GM19035 (cell line): ENCODE data around the gene CLSTN3.

Experiments used
- ATAC-seq: cut with Tn5 transposase; IDR thresholded peaks from one replicate; pipeline ENCODE4 v1.9.1; 2021; ENCODE audit not compliant: unreplicated experiment

CLSTN3 gene

DNA sequence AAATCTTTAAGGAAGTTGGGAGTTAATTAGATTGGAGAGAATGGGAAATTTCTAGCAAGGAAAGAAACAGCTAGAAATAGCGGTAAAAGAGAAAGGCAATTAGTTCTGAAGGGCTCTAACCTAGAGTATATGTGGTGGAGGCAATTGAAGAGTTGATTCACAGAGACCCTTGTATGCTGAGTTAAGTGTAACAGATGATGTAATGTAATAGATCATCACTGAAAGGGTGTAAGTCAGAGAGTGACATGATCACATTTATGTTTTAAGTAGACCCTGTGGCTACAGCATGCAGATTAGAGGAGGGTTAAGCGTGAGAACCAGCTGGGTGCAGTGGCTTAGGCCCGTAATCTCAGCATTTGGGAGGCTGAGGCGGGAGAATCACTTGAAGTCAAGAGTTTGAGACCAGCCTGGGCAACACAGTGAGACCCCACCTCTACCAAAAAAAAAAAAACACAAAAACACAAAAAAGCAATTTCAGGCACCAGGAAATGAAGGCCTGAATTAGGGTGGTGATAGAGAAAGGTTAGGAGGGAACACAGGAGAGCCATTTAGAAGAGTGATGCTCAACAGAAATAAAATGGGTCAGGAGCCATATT lies 4.4 kb upstream of the CLSTN3 start:
- no peak for ATAC-seq

DNA sequence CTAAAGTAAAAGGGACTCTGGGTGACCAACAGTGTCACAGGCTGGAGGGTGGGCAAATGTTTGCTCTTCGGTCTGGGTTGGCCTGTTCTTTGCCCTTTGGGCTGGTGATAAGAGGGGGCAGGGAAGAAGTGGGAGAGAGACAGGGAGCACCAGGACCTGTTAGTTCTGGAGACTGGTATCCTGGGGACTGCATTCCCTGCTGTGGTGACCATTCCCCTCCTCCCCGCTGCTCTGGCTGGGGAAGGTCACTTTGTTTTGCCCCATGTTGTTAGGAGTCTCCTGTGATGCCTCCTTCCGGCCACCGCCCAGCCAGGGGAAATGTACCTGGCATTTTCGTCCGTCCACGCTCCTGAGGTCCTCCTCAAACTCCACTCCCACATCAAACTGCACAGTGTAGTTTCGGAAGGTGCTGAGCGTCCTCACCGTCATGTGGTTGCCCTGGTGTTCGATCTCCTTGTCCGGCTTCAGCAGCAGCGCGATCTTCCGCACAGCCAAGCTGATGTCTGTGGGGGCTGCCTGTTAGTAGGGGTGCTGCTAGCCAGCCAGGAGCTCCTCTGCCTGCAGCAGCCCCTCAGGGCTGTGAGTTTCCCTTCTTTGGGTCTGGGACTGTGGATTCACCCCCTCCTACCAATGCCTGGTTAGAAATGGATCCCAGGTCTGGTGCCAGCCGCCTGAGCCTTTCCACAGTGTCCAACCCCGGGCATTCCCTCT lies 2.1 kb upstream of the CLSTN3 start:
- no peak for ATAC-seq

DNA sequence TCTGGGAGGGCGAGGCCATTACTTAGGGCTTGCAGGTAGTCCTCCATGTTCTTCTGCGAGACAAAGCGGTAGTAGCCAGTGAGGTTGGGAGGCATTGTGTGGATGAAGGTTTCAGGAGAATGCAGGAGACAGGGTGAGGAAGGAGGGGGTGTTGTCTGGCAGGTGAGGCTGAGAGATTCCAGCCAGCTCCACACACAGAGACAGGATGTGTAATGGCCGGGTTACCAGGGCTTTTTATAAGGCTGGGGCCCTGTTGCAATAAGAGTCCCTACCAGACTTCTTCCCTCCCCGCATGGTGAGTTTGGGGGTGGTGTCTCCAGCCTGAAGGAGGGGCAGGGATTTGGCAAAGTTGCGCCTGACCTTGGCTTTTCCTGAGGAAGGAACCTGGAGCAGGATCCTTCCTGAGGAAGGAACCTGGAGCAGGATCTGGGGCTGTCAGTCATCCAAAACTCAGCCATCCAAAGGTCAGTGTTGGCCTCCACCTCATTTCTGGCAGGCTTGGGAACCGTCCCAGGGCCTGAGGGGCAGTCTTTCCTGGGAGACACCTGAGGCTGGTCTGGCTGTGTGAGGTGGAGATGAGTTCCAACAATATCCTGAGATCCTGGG lies 1.4 kb upstream of the CLSTN3 start, which contains the start of gene RBP5:
Gene RBP5 (minus strand): TSS at position 209 of the 606 bp plus-strand sequence. CDS start 114 bp downstream, at position 95.
- no peak for ATAC-seq

DNA sequence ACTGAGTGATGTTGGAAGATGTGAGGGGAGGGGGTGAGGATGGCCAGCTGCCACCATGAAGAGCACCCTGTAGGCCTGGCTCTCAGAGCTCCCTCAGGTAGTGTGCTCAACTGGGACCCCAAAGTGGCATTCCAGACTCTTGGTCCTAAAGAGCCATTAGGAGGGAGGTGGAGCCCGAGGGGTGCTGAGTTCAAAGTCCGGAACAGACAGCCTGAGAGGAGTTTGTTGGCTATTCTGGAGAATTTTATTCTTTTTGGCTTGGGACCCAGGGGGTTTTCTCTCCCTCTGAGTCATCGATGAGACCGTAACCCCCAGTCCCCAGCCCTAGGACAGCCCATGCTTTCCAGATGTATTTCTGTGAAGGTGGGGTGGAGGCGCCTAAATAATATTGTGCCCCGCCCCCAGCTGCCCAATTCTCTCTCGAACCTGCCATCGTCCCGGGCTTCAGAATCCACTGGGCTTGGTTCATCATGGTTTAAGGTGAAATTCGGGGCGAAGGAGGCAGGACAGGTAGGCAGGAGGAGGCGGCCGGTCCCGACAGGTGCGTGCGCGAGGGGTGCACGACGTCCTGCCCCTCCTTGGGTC lies 792 bp upstream of the CLSTN3 start:
- ATAC-seq = no peak

DNA sequence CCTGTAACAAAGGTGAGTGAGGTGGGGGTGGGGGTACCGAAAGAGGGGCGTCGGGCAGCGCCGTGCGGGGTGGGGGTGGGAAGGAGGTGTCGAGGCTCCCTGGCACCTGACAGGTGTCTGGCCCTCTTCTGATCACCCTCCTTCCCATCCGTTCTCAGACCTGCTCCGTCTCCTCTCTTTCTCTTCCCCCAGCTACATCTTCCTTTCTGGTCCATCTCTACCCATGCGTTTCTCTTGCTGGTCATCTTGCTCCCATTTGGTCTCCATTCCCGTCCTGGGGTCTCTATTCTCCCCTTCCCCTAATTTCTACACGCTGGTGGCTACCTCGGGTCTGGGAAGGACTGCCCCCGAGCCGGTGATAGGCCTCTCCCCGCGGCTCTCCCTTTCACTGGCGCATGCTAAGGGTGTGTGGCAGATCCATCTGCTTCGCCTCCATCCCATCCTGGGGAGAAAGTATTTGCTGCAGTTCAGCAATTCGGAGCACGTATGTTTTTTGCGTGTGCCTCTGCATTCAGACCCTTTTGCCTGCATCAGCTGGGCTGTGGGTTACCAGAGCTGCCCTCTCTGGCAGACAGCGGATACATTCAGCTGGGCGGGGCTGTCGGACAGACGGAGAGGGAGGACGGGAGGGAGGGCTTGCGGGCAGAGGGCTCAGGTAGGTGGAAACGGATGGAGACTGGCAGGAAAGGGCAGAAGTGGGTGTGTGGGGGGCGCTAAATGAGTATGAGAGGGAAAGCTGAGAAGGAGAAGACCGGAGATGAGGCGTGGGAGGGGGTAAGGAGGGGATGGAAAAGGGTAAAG lies 730 bp downstream of the CLSTN3 start:
- ATAC-seq = no peak

DNA sequence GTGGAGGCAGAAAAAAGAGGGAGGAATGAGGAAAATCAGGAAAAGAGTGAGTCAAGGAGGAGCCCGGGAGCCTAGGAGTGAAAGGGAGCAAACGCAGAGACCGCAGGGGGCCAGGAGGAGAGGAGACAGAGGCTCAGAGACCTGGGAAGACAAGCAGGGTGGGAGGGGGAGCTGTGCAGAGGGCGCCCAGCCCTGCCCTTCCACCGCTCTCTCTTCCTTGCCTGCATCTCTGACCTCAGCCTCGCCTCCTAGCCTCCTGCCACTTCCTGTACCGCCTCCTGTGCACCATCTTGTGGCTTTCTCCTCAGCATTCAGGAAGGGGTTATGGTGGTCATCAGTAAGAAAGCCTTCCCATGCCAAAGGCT lies 1.3 kb downstream of the CLSTN3 start:
- ATAC-seq = no peak

DNA sequence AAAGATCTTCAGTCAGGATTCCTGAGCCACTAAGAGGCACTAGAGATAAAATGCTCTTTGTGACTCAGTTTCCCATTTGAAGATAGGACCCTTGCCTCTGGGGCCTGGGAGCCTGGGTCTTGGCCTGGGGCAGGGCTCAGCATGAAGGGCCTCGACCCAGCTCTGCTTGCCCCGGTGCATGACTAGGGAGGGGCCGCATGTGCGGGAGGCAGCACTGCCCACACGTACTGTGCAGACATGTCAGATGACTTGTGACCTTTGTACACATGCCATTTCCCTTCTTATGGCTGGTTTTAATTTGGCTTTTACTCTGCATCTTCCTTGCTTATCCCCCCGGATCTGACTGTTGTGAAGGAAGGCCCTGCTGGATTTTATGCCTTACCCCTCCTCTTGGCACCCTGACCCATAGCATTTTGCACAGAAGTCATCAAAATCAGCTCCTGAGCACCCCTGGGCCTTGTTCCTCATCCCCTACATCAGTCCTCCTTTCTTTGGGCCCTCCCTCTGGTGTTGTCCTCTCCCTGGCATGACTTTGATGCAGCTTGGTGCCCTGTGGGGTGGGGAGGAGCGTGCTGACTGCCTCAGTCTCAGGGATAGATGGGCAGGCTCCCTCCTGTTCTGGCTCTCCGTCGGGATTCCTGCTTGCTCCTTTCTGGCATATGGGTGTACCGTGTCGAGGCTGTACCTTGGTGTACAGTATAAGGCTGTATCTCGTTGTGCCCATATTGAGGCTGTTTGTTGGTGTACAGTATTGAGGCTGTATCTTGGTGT lies 4.4 kb downstream of the CLSTN3 start:
- no peak for ATAC-seq

DNA sequence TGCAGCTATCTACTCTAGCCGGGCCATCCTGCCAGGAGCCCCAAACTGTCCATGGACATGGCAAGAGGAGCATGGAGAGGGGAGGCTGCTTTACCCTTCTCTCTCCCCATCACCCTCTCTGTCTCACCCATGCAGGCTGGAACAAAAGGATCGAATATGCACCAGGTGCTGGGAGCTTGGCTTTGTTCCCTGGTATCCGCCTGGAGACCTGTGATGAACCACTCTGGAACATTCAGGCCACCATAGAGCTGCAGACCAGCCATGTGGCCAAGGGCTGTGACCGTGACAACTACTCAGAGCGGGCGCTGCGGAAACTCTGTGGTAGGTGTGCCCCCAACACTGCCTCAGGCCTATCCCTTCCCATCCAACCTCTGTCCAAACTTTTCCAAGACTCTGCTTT lies 5.9 kb downstream of the CLSTN3 start:
- ATAC-seq = no peak

DNA sequence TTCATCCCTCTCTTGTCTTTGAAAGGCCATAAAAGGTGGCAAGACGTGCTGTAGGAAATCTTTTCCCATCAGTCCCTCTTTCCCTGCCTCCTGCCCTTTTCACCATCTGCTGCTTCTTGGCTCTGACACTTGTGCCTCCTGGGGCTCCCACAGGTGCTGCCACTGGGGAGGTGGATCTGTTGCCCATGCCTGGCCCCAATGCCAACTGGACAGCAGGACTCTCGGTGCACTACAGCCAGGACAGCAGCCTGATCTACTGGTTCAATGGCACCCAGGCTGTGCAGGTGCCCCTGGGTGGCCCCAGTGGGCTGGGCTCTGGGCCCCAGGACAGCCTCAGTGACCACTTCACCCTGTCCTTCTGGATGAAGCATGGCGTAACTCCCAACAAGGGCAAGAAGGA lies 6.5 kb downstream of the CLSTN3 start:
- no peak for ATAC-seq

DNA sequence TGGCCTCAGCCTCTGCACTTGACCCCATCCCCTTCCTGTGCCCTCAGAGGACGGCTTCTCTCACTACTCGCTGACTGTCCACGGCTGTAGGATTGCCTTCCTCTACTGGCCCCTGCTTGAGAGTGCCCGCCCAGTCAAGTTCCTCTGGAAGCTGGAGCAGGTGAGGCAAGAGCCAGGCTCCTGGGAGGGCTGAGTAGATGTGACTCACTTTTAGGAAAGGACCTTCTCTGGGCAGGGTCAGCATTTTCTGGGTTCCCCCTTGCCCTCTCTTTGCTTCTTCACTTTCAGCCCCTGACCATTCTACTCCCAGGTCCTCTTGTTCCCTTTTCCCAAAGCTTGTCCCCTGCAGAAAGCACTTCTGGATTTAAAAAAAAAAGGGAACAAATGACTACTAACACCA lies 7.7 kb downstream of the CLSTN3 start:
- no peak for ATAC-seq

DNA sequence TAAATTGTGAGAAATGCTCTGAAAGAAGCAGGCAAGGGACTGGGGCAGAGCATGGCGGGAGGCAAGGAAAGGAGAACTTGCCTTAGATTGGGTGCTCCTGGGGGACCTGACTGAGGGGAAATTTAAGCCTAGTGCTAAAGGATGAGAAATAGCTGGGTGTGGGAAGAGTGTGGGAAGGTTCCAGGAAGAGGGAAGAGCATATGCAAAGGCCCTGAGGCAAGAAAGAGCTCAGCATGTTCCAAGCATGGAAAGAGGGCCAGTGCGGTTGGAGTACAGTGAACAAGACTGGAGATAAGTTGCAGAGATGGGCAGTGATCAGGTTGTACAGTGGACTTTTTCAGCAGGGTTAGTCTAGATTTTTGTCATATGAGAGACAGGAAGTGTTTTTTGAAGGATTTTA lies 9.0 kb downstream of the CLSTN3 start:
- ATAC-seq = no peak

DNA sequence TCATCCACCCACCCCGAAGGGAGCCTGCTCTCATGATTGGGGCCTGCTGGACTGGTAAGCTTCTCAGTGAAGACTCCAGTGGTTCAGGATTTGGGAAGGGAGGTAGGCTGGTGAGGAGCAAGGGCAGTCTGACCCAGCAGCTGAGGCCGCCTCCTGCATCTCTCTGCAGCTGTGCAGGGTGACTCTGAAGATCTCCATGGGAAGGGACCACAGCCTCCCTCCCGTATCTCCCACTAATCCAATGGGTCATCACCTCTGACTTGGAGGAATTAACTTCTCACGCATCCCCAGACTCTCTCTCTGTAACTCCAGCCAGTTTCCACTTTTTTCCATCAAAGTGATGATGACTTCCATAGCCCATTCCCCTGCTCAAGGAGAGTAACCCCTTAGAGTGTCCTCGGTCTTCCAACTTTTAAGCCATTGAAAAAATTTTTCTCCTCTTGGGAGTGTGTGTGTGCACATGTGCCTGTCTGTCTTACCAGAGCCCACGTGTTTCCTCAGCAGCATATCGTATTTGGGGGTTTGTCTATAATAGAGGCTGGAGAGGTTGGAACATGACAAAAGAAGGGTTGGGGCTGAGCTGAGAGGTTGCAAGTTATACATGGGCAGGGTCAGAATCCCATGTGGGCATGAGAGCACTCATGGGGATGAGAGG lies 11.3 kb downstream of the CLSTN3 start:
- no peak for ATAC-seq

DNA sequence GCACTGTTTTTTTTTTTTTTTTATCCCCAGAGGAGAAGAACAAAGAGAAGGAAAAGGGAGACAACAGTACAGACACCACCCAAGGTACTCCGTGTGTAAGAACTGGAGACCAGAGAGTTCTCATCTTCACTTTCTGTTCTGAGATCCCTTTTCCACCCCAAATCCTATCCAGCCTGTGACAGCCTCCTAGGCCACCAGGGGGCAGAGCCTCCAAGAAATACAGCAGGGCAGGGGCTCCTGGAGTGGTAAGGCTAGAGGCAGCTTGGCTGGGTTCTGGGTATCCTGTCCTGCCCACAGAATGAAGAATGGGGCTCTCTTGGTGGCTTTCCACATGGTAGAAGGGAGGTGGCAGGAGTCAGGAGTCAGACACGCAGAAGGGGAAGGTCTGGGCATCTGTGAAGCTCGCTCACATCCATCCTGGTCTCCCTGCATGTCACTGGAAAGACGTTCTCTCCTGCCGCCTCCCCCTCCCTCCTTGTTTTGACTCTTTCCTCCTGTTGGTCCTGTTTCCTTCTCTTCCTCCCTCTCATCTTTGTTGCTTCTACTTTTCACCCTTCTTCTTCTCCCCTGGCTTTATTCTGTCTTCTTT lies 12.0 kb downstream of the CLSTN3 start:
- ATAC-seq = no peak

DNA sequence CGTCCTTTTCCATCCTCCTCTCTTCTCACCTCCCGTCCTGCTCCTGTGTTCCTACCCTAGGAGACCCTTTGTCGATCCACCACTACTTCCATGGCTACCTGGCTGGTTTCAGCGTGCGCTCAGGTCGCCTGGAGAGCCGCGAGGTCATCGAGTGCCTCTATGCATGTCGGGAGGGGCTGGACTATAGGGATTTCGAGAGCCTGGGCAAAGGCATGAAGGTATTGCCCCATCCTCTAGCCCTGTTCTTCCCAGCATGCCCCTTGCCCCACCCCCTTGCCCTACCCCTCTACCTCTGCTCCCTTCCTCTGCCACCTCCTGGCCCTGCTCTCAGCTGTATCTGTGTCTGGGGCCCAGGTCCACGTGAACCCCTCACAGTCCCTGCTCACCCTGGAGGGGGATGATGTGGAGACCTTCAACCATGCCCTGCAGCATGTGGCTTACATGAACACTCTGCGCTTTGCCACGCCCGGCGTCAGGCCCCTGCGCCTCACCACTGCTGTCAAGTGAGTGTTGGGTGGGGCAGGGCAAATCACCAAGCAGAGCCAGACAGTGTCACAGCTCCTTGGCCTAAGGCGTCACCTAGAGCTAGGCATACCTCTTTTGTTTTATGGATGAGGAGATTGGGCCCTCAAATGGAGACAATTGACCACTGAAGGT lies 12.8 kb downstream of the CLSTN3 start:
- no peak for ATAC-seq

DNA sequence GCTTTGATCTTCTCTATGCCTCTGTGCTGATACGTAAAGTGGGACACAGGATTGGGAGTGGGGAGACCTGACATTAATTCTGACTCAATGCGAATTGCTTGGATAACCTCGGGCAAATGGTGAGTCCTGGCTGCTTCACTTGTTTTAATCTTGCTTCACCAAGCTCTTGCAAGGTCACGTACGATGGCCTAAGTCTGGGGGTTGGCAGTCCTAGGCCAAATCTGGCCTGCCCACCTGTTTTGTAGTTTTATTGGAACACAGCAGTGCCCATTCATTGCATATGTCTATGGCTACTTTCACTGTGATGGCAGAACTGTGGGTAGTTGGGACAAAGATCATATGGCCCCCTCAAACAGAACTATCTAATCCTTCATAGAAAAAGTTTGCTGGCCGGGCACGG lies 13.4 kb downstream of the CLSTN3 start:
- no peak for ATAC-seq

DNA sequence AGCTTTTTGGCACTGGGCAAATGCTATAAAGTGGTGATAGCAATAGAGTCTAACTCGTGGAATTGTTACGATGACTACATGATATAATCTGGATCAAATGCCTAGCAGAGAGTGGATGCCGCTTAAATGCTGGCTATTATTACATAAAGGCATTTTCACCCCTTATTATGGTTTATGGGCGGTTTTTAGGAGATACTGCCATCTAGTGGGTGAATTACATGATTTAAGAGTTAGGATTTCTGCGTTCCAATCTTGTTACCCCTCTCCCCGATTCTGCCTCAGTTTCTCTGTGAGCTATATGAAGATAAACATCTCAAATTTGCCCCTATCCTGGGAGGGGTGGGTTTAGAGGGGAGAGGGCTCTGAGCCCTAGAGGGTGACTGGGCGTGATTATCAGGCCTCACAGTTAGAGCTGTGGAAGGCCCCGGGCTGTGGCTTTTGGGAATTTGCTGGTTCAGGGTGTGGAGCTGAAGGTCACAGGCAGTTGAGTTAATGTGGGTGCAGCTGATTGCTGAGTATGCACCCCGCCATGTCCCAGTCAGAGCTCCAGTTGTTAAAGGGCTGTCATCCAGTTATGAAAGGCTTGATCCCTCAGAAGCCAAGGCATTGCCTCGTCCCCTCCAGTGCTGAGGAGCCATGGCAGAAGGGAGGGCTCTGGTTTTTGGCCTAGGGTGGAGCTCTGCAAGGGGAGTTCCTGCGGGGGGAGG lies 14.4 kb downstream of the CLSTN3 start:
- ATAC-seq = no peak

DNA sequence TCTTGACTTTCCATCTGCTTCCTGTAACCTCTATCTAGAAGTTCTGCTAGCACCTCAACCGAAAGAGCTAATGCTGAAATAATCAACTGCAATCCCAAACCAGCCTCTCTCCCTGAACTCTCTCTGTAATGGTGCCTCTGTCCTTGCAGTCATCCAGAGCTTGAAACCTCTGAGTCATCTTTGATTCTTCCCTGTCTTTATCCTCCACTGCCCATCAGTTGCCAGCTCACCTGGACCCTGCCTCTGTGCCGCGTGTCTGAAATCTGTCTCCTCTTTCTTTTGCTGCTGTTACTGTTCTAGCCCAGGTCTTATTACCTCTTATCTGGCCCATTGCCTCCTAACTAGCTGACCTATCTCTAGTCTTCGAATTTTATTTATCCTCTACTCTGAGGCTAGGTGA lies 15.5 kb downstream of the CLSTN3 start:
- no peak for ATAC-seq

DNA sequence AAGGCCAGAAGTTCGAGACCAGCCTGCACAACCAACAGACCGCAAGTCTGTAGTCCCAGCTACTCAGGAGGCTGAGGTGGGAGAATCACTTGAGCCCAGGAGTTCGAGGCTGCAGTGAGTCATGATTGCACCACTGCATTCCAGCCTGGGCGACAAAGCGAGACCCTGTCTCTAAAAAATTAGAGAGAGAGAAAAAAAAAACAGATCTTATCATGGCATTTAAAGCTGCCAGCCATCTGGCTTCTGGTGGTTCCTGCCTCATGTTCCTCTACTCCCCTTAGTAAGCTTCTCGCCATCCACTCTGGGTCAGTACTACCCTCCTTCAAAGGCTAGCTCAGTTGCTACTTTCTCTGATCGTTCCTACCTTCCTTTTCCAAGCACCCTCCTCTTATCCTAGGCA lies 16.1 kb downstream of the CLSTN3 start:
- ATAC-seq = no peak

DNA sequence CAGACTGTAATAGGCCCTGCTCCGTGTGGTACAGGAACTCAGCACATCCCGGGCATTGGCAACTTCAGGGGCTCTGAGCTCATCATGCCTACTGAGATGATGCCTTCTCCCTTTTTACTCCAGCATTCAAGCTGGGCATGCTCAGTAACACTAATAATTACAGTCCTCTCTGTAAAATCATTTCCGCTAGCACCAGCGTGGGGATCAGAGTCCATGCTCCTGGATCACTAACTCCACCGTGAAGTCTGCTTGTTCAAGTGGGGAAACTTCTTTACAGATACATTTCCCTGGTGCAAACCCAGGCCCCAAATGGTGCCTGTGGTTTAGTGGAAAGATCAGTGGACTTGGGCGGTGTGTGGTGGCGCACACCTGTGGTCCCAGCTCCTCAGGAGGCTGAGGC lies 16.7 kb downstream of the CLSTN3 start:
- ATAC-seq = no peak
